T-helper 9 cell (primary cell): ENCODE data around the gene RANBP10.
"Not testable (repeated sequence)": the region's sequence is repeated elsewhere in the genome, so short reads cannot be mapped to it uniquely, and the experiment has no call there.

Source experiments
- DNase-seq: peaks from one replicate; pipeline ENCODE4 v3.0.0-alpha.2; 2020

RANBP10 gene

DNA sequence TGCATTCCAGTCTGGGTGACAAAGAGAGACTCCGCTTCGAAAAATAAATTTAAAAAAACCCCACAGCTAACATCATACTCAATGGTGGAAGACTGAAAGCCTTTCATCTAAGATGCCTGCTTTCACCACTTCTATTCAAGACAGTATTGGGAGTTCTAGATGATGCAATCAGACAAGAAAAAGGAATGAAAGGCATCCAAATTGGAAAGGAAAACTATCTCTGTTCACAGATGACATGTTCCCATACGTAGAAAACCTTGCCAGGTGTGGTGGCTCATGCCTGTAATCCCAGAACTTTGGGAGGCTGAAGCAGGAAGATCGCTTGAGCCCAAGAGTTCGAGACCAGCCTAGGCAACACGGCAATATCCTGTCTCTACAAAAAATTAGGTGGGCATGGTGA lies 31.1 kb downstream of the RANBP10 start:
- DNase-seq = no peak

DNA sequence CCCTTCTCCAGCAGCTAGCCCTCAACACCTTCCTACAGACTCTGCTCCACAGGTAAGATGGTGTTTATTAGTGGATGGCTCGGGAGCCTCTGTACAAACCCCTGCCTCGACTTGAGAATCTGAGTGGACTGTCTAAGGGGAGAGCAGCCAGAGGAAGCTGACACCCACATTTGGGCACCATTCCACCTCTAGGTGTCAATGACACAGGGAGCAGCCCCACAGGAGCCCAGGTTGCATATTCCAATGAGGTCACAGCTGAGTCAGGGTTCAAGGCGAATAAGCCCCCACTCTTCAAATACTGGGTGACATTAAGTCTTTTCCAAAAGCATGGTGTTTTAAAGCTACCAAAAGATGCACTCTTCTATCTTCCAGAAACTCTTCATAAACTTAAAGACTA lies 31.9 kb downstream of the RANBP10 start:
- DNase-seq = no peak

GRCh38 chr16:67773569-67774456 lies 32.5 kb downstream of the RANBP10 start:
- DNase-seq = no peak

DNA sequence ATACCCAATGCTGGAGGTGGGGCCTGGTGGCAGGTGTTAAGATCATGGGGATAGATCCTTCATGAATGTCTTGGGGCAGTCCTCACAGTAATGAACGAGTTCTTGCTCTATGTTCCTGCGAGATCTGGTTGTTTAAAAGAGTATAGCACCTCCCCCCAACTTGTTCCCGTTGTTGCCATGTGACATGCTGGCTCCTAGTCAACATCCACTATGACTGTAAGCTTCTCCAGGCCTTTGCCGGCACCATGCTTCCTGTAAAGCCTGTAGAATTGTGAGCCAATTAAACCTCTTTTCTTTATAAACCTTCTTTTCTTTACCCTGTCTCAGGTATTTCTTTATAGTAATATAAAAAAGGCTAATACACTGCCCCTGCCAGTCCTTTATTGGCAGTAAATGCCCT lies 33.3 kb downstream of the RANBP10 start:
- no peak for DNase-seq

DNA sequence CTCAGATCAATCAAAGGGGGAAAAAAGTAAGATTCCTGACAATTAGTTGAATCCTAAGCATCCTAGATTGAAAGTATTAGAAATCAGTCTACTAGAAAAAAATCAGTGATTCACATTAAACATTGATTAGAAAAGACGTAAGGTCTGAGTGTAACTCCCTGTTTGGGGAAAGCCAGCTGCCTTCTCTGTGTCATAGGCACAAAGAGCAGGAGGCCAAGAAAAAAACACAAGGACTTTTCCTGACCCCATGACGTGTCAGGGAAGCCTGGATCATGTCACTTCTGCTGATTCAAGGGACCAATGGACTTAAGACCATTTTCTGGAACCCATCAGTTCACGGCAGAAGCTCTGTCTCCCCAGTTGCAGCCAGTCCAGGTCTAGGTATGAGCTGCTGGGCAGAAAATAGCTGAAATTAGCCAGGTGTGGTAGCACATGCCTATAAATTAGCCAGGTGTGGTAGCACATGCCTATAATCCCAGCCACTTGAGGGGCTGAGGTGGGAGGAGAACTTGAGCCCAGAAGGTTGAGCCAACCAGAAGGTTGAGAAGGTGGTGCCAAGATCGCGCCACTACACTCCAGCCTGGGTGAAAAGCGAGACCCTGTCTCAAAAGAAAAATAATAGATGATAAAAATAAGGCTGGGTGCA lies 35.9 kb downstream of the RANBP10 start:
- no peak for DNase-seq

DNA sequence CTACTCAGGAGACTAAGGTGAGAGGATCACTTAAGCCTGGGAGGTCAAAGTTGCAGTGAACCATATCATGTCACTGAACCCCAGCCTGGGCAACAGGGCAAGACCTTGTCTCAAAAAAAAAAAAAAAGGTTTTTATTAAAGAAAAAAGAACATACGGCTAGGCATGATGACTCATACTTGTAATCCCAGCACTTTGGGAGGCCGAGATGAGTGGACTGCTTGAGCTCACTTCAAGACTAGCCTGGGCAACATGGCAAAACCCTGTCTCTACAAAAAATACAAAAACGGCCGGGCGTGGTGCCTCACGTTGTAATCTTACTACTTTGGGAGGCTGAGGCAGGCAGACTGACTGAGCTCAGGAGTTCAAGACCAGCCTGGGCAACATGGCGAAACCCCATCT lies 38.4 kb downstream of the RANBP10 start:
- DNase-seq = no peak

DNA sequence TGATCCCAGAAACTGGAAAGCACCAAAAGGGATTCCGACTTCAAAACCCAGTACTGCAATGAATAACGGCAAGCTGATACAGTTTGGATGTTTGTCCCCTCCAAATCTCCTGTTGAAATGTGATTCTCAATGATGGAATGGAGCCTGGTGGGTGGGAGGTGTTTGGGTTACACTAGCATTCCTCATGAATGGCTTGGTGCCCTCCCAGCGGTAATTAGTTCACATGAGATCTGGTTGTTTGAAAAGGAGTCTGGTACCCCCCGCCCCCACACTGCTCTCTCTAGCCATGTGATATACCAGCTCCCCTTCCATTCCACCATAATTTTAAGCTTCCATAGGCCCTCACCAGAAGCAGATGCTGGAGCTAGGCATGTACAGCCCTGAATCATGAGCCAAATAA lies 40.1 kb downstream of the RANBP10 start:
- no peak for DNase-seq

DNA sequence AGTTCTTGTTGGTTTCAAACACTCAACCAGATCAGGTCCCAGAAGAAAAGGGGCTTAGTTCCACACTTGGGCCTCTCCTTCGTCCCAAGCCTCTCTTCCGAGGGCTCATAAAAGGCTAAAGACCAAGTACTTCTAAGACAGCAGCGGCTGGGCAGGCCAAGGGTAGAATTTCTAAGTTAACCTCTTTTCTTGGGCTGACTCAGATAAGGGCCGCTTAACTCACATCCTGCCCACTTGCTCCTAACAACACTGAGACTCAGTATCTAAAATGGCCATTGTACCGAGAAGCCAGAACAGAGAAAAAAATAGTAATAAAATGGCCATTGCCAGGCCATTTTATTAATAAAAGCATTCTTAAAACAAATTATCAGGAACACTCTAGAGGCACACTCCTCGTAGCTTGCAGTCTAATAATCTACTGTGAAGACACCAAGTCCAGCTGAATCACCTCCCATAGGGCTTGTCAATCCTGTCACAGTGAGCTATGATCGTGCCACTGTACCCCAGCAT lies 42.1 kb downstream of the RANBP10 start:
- DNase-seq = no peak

- DNase-seq = no peak
These were observed 43.3 kb downstream of the RANBP10 start for GRCh38 chr16:67763066-67763465.

DNA sequence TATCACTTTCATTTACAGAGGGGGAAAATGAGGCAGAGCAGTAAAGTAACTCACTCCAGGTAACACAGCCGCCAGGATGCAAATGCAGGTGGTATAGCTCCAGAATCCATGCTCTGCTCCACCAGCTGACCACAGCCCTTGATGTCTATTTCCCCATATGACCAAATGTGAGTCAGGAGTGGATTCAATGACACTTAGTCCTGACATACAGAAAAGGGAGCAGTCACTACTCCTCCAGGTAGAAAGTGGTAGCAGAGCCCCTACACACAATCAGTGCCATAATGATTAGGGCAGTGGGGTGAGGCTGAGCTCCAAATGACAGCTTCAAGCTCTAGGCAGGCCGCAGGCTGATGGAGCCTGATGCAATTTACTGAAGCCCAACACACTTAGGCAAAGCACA lies 44.0 kb downstream of the RANBP10 start:
- no peak for DNase-seq

- DNase-seq = no peak
These were observed 44.4 kb downstream of the RANBP10 start for GRCh38 chr16:67761924-67762323.

GRCh38 chr16:67760956-67761230 lies 45.5 kb downstream of the RANBP10 start:
- DNase-seq = no peak

DNA sequence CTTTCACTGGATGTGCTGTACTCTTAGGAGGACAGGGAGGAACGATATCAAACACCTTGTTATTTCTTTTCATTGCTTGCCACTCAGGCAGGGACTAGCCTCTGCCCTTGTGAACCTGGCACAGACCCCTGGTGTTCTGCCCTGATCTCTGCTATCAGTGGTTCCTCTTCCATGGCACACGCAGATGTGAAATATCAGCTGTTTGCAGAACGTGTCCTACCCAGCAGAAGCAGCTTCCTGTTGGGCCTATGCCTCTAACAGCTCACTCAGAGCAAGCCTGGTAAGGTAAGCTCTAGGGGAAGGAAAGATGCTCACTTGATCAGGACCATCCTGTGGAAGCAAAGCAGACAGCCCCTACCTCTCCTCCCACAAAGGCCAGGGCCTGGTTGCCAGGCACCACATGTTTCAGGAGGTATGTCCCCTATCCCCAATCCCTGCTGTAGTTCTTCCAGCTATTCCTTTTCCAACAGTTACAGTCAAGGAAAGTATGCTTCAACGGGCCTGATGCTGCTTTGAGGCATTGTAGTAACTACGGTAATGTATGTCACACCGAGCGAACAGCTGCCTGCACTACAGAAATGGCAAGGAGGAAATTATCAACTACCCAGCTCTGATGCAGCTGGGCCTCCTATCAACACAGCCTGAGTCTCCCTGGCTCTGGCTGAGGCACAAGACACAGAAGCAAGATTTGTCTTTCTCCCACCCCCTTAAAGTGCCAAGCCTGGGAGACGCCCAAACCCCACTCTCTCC lies 46.0 kb downstream of the RANBP10 start:
- DNase-seq = no peak

DNA sequence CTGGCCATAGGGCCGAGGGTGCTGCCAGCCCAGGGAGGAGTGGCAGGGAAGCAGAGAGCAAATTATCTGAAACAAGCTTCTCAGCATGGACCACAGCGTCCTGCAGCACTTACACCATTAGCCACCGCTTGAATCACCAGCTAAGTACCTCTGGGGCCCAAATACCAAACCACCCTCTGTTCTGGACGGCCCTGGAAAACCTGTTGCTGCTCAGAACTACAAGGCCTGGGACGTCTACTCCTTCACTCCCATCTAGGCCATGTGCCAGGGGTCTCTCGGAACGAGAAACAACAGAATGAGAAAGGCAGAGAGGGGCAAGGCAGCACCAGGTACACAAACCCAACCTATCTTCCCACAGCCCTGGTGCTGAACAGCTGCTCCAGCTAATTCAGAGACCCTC lies 47.4 kb downstream of the RANBP10 start:
- DNase-seq = no peak

GRCh38 chr16:67758006-67758405 lies 48.4 kb downstream of the RANBP10 start:
- no peak for DNase-seq

GRCh38 chr16:67752641-67753040 lies 53.7 kb downstream of the RANBP10 start:
- DNase-seq = no peak

DNA sequence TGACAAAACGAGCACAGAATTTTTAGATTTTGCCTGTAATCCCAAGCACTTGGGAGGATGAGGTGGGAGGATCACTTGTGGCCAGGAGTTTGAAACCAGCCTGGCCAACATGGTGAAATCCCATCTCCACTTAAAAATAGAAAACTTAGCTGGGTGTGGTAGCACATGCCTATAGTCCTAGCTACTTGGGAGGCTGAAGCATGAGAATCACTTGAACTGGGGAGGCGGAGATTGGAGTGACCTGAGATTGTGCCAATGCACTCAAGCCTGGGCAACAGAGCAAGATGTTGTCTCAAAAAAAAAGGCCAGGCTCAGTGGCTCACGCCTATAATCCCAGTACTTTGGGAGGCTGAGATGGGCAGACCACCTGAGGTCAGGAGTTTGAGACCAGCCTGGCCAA lies 55.0 kb downstream of the RANBP10 start:
- not testable (repeated sequence) for DNase-seq

- DNase-seq = no peak
These were observed 55.9 kb downstream of the RANBP10 start for GRCh38 chr16:67750466-67750865.

DNA sequence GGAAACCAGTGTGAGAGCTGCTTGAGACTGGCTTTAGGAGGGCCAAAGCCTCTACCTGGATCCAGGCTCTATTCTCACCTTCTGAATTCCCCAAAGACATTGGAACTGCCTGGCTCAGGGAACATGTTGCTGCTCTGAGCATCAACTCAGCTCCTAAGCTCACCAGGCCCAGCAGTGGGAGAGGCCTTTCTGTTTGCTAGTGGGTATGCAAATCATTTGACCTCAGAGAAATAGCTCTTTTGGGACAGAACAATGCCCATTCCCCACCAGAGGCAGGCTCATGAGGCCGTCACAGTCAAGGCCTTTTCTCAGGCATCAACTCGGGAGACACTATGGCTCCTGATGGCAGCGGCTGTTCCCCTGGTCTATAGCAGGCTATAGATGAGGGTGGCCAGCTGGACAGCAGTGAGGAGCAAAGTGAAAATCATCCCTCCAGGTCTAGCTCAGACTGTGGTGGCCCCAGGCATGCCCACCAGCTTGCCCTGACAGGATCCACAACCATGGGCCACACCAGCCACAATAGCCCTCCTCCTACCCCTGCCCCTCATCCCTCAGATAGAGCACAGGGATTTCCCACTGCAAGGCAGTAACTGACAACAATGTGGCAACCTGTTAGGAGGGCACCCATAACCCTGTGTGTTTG lies 56.8 kb downstream of the RANBP10 start:
- no peak for DNase-seq

GRCh38 chr16:67748834-67749233 lies 57.5 kb downstream of the RANBP10 start:
- DNase-seq = no peak

DNA sequence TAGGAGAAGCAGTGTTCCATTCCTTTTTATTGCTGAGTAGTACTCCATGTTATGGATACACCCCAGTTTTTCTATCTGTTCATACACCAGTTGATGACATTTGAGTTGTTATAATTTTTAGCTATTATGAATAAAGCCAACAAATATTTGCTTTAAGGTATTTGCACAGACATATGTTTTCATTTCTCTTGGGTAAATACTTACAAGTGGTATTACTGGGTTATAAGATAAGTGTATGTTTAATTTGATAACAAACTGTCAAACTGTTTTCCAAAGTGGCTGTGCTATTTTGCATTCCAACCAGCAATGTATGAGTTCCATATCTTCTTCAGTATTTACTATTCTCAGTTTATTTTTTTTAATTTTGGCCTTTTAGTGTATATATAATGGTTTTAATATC lies 59.5 kb downstream of the RANBP10 start:
- DNase-seq = no peak

GRCh38 chr16:67741118-67741517 lies 65.2 kb downstream of the RANBP10 start:
- DNase-seq = no peak

DNA sequence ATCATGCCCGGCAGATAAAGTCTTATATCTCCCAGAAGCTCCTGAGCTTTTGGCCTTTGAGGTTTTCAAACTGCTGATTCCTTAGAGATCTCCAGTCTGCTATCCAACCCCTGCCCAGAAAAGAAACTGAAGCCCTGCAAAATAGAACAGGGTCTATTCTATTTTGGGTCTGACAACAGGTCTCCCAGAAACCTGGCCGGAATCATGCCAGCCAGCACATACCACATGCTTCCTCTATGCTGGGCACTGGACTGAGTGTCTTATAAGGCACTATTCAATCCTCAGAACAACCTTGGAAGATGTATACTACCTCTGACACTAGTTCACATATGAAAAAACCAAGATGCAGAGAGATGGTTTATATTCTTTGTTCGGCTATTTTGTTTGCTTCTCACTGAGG lies 66.0 kb downstream of the RANBP10 start:
- no peak for DNase-seq
